Measurements from ENCODE around the gene DEXI.

The DEXI gene

GRCh38 chr16:10942352-10943063 is at the start of gene DEXI:
TSS of gene DEXI (minus strand) at chr16:10942468. CDS start at chr16:10942005, 463 bp downstream.
- POLR2A ChIA-PET = interaction anchor here (0.6 to 1.3 kb wide), 4 partner anchors 10 to 408 kb away, joined by 3 to 9 read pairs (median 4); partner anchors contain the start of genes NUBP1 and SOCS1
- peak; percentile 16 for TF ChIP-seq CTCF (IDR thresholded peaks at IDR 0.05; ENCODE audit: control extremely low read depth, extremely low read depth, low read depth, missing control alignments)
- DNase-seq (ENCODE audit: extremely low spot score) = peak; percentile 99
- CTCF ChIA-PET = interaction anchor here (0.7 to 1.0 kb wide), 4 partner anchors 12 to 313 kb away, joined by 3 to 4 read pairs (median 4); partner anchors contain the start of gene SOCS1

DNA sequence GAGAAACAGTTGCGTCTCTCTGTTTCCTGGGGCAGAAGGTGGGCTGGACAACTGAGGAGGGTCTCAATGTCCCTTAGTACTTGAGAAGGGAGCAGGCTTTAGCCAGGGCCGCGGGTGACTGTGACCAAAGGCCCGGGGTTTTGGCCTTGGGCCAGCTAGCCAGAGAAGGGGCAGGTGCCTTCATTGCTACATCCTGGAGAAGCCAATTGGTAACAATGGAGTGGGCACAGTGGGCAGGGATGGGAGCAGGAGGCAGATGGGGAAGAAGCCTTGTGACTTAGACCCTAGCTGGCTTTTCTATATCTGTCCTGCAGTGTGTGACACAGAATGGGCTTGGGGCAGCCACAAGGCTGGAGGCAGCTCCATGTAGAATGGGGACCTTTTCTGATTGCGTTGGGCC is 48.1 kb upstream of the DEXI start:
- ChIA-PET CTCF (interaction anchor here (0.7 to 1.6 kb wide), 3 partner anchors 8 to 26 kb away, joined by 3 to 5 read pairs (median 3); no protein-coding TSS in a partner anchor), POLR2A (no interaction called here)
- no peak for DNase-seq (ENCODE audit: extremely low spot score)
- no peak for TF ChIP-seq CTCF (IDR thresholded peaks at IDR 0.05; ENCODE audit: control extremely low read depth, extremely low read depth, low read depth, missing control alignments)

GRCh38 chr16:10989559-10989958 is 47.3 kb upstream of the DEXI start:
- no peak for TF ChIP-seq CTCF (IDR thresholded peaks at IDR 0.05; ENCODE audit: control extremely low read depth, extremely low read depth, low read depth, missing control alignments)
- ChIA-PET CTCF (interaction anchor here (0.8 to 1.4 kb wide), 4 partner anchors 9 to 266 kb away, joined by 3 to 4 read pairs (median 3); partner anchors contain the start of gene SOCS1), POLR2A (no interaction called here)
- DNase-seq (ENCODE audit: extremely low spot score) = no peak

GRCh38 chr16:10988879-10989278 is 46.6 kb upstream of the DEXI start:
- no peak for TF ChIP-seq CTCF (IDR thresholded peaks at IDR 0.05; ENCODE audit: control extremely low read depth, extremely low read depth, low read depth, missing control alignments)
- no peak for DNase-seq (ENCODE audit: extremely low spot score)
- ChIA-PET CTCF (interaction anchor here (0.9 to 1.3 kb wide), 2 partner anchors 9 to 13 kb away, joined by 3 to 4 read pairs; no protein-coding TSS in a partner anchor), POLR2A (no interaction called here)

- DNase-seq (ENCODE audit: extremely low spot score) = peak; percentile 49
- CTCF ChIA-PET = interaction anchor here (1.3 kb wide), 1 partner anchor 14 kb away, joined by 4 read pairs; no protein-coding TSS in a partner anchor
- TF ChIP-seq CTCF (IDR thresholded peaks at IDR 0.05; ENCODE audit: control extremely low read depth, extremely low read depth, low read depth, missing control alignments) = peak; percentile 44
- POLR2A ChIA-PET = no interaction called here
These were observed 46.0 kb upstream of the DEXI start for GRCh38 chr16:10988164-10988803.

GRCh38 chr16:10987361-10988163 is 45.3 kb upstream of the DEXI start:
- ChIA-PET CTCF (interaction anchor here (6.0 kb wide), 1 partner anchor 19 kb away, joined by 124 read pairs; no protein-coding TSS in a partner anchor), POLR2A (no interaction called here)
- DNase-seq (ENCODE audit: extremely low spot score) = no peak
- no peak for TF ChIP-seq CTCF (IDR thresholded peaks at IDR 0.05; ENCODE audit: control extremely low read depth, extremely low read depth, low read depth, missing control alignments)

Measured in GM10248 (cell line).